Suprapubic skin (tissue), 3 donors: ENCODE data around the gene COPG2.

ENCODE experiments used
- CTCF ChIP-seq, 2 donors: fragments of 200-600 bp in 1 of 2; fragments of 450-650 bp in 1 of 2; sonication (generic) in 1 of 2; IDR thresholded peaks; one replicate each; pipeline ENCODE4 v1.5.1; 2016 to 2019; ENCODE audit warnings: antibody characterized with exemption in 2 of 2, mild to moderate bottlenecking in 1 of 2, moderate library complexity in 1 of 2
- POLR2AphosphoS5 ChIP-seq, 3 donors: sonication (generic); formaldehyde crosslinking; IDR thresholded peaks; one replicate each; pipeline ENCODE4 v1.6.1; 2017; ENCODE audit warnings: antibody characterized with exemption in 3 of 3

- no peak for TF ChIP-seq CTCF (IDR thresholded peaks at IDR 0.05)
- no peak for TF ChIP-seq POLR2AphosphoS5 (IDR thresholded peaks at IDR 0.05)
Observed at GRCh38 chr7:130485734-130486113, 182.8 kb downstream of the COPG2 start.
